Transverse colon (tissue), 3 donors: ENCODE results near the gene COL3A1.

Source experiments
- CTCF ChIP-seq, 5 experiments: fragments of 200-600 bp in 3 of 5; fragments of 450-650 bp in 2 of 5; sonication (generic) in 3 of 5; IDR thresholded peaks; 1 replicate in 2 of 5; 2 replicates in 3 of 5; pipeline ENCODE4 v1.5.1; 2016 to 2017; ENCODE audit warnings: antibody characterized with exemption in 5 of 5, inconsistent platforms in 3 of 5, mild to moderate bottlenecking in 2 of 5, moderate library complexity in 1 of 5
- POLR2A ChIP-seq: fragments of 450-650 bp; IDR thresholded peaks from one replicate; pipeline ENCODE4 v1.6.1; 2016; ENCODE audit warnings: antibody characterized with exemption, mild to moderate bottlenecking, moderate library complexity

- TF ChIP-seq CTCF (IDR thresholded peaks at IDR 0.05): no peak
- TF ChIP-seq POLR2A: no peak
These were observed 72.1 kb downstream of the COL3A1 start for GRCh38 chr2:189046320-189046719.
